ENCODE results near the gene SMPD4.
"Not testable (repeated sequence)": the region's sequence is repeated elsewhere in the genome, so short reads cannot be mapped to it uniquely, and the experiment has no call there.

Gene SMPD4

DNA sequence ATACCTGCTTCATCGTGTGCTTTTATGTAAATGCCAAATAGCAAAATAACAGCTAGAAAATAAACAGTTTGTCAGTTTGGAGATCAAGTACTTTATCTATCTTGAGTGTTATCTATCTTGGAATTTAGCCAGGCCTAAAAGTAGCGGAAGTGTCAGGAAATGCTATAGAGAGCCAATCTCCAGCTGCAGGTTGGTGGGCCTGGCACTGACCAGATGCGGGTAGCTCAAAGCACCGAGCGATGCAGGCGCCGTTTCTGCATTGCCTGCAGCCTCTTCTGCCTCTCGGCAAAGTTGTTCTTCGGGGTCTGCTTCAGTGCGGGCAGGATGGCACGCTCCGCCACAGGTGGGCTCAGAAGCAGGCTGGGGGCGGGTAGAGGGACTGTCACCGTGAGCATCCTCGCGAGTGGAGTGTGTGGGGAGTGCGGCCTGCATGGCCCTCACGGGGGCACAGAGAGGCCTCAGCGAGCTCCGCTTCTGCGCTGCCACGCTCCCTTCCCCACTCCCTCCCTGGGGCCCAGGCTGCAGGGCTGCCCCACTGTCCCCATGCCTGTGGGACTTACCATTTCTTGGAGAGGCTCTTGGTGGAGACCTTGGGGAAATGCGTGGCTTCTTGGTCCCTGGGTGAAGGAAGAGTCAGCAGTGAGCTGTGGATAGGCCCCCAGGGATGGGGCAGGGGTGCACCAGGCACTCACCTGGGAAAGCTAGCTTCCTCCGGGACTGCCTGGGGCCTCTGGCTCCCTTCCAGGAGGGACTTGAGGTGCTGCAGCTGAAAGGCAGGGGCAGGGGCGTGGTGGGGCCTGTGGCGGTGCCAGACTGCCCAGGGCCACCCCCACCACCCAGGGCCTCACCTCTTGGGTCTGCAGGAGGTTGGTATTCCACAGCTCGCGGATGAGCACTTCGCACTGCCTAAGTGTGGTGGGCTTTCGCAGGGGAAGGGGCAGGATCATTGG is 41.8 kb downstream of the SMPD4 start:
- DNase-seq: not testable (repeated sequence)

DNA sequence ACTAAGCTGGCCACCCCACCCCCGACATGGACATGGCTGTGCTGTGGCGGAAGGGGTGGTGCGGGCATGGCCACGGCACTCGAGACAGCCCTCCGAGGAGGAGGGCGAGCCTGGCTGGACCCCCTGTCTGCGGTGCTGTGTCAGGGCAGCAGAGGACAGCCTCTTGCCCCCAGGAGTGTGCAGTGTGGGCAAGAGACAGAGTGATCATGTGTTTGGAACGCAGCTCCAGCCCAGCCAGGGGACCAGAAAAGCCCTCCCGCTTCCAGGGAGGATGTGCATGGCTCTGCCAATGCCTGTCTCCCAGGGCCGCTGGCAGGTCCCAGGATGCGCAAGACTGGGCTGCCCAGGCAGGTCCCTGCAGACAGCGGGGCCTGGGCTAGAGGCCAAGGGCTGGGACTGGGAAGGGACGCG is 42.6 kb downstream of the SMPD4 start:
- not testable (repeated sequence) for DNase-seq

DNA sequence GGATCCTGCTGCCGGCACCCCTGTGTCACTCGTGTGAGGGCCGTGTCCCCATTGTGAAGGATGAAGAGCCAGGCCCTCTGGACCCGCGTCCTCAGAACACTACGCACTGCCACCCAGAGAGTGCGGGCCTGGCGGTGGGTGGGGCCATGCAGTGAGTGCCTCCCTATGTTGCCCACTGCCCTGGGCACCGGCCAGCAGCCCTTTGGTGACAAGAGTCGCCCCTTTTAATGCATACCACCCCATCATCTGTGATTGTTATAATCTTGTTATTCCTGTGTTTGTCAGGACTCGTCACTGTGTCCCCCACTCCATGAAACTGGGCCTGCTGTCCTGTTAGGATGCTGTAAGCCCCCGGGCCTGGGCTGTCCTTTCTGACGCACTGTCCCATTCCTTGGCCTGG is 43.1 kb downstream of the SMPD4 start:
- DNase-seq: not testable (repeated sequence)

DNA sequence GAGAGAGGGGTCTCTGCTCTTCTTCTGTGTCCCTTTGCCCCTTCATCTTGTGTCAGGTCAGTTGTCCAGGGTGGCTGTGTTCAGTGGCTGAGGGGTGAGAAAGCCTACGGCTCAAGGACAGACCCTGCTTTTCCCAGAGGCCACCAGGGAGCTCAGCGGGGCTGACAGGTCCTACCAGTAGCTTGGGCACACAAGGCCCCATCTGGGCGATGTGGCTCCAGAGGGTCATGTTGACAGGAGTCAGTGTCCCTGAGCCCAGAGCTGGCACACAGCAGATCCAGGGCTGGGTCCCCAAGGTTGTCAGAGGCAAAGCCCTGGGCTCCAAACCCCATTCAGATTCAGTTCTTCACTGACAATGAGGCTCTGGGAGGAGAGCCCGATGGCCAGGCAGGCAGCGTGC is 44.3 kb downstream of the SMPD4 start:
- DNase-seq: not testable (repeated sequence)

DNA sequence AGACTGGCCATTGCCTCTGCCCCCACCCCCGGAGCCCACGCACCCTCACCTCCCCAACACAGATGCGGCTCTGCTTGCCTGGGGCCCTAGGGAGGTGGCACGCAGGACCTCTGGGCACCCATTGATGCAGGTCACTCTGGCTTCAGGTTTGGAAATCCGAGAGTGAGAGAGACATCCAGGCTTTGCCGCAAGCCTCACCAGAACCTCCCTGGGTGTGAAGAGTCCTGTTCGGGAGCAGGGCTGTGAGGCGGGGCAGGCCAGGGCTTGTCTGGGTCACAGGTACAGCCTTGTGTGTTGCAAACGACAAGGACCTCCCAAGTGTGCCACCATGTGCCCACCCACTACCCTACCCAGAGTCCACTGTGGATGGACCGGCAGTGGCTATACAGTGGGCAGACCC is 44.9 kb downstream of the SMPD4 start:
- not testable (repeated sequence) for DNase-seq

DNA sequence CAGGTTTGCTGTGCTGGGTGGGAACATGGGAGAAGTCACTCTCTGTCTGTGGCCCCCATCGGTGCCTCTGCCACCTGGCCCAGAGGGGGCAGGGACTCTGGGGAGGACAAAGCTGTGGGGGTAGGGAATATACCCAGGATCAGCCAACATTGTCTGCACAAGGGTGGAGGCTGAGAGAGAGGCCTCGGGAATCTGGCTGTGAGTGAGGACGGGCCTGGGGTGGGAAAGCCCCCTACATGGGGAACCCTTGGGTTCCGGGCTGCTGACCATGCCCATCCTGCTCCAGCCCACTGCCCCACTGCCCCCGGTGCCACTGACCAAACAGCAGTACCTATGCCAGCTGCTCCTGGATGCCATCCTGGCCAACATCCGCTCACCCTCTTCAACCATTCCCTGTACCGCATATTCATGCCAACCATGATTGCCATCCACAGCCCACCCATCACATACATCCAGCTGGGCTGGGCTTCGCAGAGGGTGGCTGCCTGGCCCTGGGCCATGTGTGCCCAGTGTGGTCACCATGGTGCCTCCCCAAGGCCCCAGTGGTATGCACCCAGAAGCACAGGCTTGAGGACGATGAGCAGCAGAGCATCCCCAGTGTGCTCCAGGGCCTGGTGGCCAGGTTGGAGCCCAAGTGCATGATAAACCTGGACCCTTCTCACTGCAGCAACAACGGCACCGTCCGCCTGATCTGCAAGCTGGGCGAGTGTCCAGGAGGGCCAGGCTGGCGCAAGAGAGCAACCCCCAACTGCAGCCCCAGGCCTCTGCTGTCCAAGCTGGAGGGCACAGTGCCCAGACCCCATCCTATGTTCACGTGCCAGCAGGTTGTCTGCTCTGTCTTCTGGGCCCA is 45.5 kb downstream of the SMPD4 start:
- no peak for DNase-seq

DNA sequence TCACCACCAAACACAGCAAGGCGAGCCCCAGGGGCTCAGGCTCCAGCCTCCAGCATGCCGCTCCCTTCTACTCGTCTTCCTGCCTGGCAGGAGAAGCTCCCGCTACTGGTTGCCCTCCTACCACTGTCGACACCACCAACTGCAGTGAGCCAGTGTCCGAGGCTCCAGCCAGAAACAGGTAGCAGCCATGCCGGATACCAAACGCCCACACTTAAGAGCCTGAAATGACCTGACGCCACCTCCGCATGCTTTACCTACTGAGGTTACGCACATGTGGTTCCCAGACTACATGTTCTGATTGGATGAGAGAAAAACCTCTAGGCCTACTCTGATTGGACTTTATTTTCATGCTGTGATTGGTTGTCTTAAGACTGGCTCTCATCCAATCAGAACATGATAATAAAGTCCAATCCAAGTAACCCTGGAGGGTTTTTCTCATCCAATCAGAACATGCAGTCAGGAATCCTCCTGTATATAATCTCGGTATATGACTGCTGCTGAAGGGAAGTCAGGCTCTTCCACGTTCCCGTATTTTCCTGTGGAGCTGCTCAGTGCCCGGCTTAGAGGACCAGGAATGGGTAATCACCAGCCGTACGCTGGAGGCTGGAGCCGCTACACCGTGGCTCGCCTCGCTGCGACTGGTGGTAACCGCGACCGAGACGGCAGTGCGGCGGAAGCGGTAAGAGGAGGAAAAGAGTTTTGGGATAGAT is 52.1 kb downstream of the SMPD4 start, which contains the start of gene POTEF:
Gene POTEF (minus strand): TSS at position 103 of the 710 bp plus-strand sequence. CDS start 8,707 bp downstream, outside the sequence.
- not testable (repeated sequence) for DNase-seq

DNA sequence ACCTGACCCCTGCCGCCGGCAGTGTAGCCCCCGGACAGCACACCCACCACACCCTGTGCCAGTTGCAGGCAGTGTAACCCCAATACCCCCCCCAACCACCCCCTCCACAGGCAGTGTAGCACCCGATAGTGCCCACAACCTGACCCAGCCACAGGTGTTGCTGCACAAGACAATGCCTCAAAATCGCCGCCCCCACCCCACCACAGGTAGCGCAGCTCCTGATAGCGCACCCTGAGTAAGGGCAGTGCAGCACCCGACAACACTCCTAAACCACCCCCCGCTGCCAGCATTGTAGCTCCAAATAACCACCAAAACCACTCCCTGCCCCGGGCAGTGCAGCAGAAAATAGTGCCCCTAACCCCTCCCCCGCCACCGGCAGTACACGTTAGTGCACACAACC is 52.9 kb downstream of the SMPD4 start:
- not testable (repeated sequence) for DNase-seq

DNA sequence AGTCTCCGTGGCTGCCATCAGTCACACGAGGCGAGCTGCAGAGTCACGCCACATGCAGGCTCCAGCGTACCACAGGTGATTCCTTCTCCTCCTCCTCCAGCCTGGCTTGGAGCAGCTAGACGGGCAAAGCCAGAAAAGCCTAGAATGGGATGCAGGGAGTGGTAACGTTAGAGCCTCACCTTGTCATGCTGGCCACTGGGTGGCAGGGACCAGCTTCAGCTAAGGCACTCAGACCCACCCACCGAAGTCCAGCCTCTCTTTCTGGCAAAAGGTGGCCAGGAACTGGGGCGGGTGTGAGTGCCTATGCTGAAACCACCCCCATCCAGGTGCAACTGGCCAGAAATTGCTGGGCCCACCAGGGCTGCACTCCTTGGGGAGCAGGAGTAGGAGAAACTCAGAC is 53.7 kb downstream of the SMPD4 start:
- not testable (repeated sequence) for DNase-seq

DNA sequence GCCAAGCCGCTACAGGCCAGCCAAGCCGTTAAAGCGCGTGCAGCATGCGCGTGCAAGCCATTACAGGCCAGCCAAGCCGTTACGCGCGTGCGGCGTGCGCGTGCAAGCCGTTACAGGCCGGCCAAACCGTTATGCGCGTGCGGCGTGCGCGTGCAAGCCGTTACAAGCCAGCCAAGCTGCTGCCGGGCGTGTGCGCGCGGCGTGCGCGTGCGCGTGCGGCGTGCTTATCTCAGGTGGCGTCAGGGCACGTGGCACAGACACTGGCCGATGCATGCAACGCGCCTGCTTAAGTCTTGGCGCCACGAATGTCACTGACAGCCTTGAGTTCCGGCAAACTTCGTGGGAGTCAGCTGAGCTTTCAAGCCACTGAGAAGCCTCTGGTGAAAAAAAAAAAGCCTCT is 60.5 kb downstream of the SMPD4 start:
- not testable (repeated sequence) for DNase-seq

DNA sequence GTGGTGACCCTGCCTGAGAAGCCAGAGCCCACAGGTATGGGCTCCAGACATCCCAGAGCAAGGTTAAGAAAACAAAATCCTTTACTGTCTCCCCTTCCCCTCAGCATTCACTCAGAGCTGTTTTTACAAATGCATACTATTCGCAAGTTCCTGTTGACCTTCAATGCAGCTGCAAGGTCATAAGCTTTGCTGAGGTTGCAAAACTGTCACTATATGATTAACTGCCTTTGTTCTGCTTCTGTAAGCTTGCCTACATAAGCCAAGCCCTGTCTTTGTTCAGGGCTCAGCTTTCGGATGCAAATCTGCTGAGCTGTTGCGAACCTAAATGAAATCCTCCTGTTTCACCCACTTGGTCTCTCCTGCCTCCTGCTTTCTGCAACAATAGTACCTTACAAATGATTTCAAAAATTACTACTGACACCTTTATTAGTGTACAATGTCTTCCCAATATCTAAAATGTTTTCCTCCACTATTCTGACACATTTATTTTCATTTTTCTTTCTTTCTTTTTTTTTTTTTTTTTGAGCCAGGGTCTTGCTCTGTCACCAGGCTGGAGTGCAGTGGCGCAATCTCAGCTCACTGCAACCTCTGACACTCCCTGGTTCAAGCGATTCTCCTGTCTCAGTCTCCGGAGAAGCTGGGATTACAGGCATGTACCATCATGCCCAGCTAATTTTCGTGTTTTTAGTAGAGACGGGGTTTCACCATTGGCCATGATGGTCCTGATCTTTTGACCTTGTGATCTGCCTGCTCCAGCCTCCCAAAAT is 78.6 kb downstream of the SMPD4 start:
- not testable (repeated sequence) for DNase-seq

Data from left hindlimb (tissue), 1 donor.